Measurements from ENCODE around the gene MKRN2.
A peak's percentile ranks its signal among the peaks of the same experiment; 100 is the strongest.

- TF ChIP-seq POLR2A (IDR thresholded peaks at IDR 0.05; ENCODE audit: low read depth, low read length) (0 out of 2 replicates have a peak, but pooled peaks have one; percentile 1), TAF1 (IDR thresholded peaks at IDR 0.05; ENCODE audit: low read depth, low read length) (no peak), POLR2AphosphoS5 (IDR thresholded peaks at IDR 0.05; ENCODE audit: low read depth, low read length) (no peak), POU2F2 (IDR thresholded peaks at IDR 0.05; ENCODE audit: low read depth, low read length) (no peak)
Measured at GRCh38 chr3:12585181-12585580, 28.3 kb downstream of the MKRN2 start.

Measured in GM12891 (cell line).